LNCaP clone FGC (cell line): ENCODE results near the gene AP4M1.

Experiments used
- DNase-seq: peaks from one replicate; pipeline ENCODE4 v3.0.0-alpha.2; 2011; ENCODE audit warnings: low read depth
- H3K4me3 ChIP-seq: 2 replicates; pipeline ENCODE4 v1.5.1; 2011; ENCODE audit warnings: mild to moderate bottlenecking, low read depth, low read length, control low read depth
- CTCF ChIP-seq: IDR thresholded peaks from 2 replicates; pipeline ENCODE4 v1.5.1; 2012; ENCODE audit warnings: mild to moderate bottlenecking; ENCODE audit not compliant: control insufficient read depth, insufficient read depth; ENCODE audit errors: extremely low read depth

AP4M1 gene

GRCh38 chr7:100155553-100156317 is 54.3 kb downstream of the AP4M1 start:
- no peak for DNase-seq
- no peak for TF ChIP-seq CTCF
- H3K4me3 ChIP-seq = no peak overlapping the region

GRCh38 chr7:100156331-100157068 is 55.1 kb downstream of the AP4M1 start:
- no peak overlapping the region for H3K4me3 ChIP-seq
- no peak for TF ChIP-seq CTCF
- DNase-seq = no peak

GRCh38 chr7:100157069-100157333 is 55.6 kb downstream of the AP4M1 start:
- H3K4me3 ChIP-seq = peak overlapping the region; percentile 76
- DNase-seq = no peak

GRCh38 chr7:100157334-100158228 is 56.1 kb downstream of the AP4M1 start:
- H3K4me3 ChIP-seq = peak overlapping the region; percentile 76
- DNase-seq = no peak
- TF ChIP-seq CTCF = no peak

More at GRCh38 chr7:100157069-100157333, 55.6 kb downstream of the AP4M1 start:
- TF ChIP-seq CTCF = no peak
